Thyroid gland (tissue), 4 donors: ENCODE measurements around the gene SPRING1. TPM values are rescaled to one million over a fixed set of nuclear protein-coding genes. Genes with fewer than 3 reads are reported as not detected.

Source experiments
- DNase-seq, 2 donors: peaks; one replicate each; pipeline ENCODE4 v3.0.0-alpha.2; 2019
- H3K27ac ChIP-seq, 3 donors: fragments of 200-600 bp; sonication (generic); 1 replicate in 2 of 3; 2 replicates in 1 of 3; pipeline ENCODE4 v1.5.1; 2016 to 2019; ENCODE audit warnings: mild to moderate bottlenecking in 1 of 3, moderate library complexity in 1 of 3
- H3K27me3 ChIP-seq: fragments of 200-600 bp; sonication (generic); one replicate; pipeline ENCODE4 v1.5.1; 2019
- H3K36me3 ChIP-seq, 2 donors: fragments of 200-600 bp; sonication (generic); one replicate each; pipeline ENCODE4 v1.5.1; 2016 to 2019
- H3K4me1 ChIP-seq, 2 donors: fragments of 200-600 bp; sonication (generic); one replicate each; pipeline ENCODE4 v1.5.1; 2017 to 2019
- H3K4me3 ChIP-seq, 3 donors: fragments of 200-600 bp; sonication (generic); replicated peaks in 1 of 3; 1 replicate in 2 of 3; 2 replicates in 1 of 3; pipeline ENCODE4 v1.5.1; 2016; ENCODE audit warnings: mild to moderate bottlenecking in 1 of 3
- H3K9me3 ChIP-seq: fragments of 200-600 bp; sonication (generic); one replicate; pipeline ENCODE4 v1.5.1; 2017
- POLR2A ChIP-seq, 2 donors: fragments of 450-650 bp; IDR thresholded peaks; one replicate each; pipeline ENCODE4 v1.6.1; 2017; ENCODE audit warnings: antibody characterized with exemption in 2 of 2, mild to moderate bottlenecking in 2 of 2, moderate library complexity in 1 of 2
- WGBS, 2 donors: methylation state at CpG; one replicate each; pipeline ENCODE4 v1.1.5; 2017; 5-methylcytosine and 5-hydroxymethylcytosine counted together
- intact Hi-C: fragments of 100-400 bp; cut with DNase I; formaldehyde crosslinking; loops from one replicate; pipeline ENCODE4 v1.15.1; 2023
- small RNA-seq: library from RNA; depleted of rRNA; stranded (forward); fragments of <200 nt; gene quantifications from one replicate; pipeline ENCODE3, GENCODE V24; 2016
- total RNA-seq, 4 donors: library from RNA; depleted of rRNA; stranded (reverse); fragments of >200 nt; gene quantifications; one replicate each; pipeline ENCODE4 v1.2.3, GENCODE V29; 2016
- TF ChIP-seq, protein P1 (sequence below), 6 experiments: fragments of 200-600 bp in 3 of 6; fragments of 450-650 bp in 3 of 6; sonication (generic) in 3 of 6; IDR thresholded peaks; one replicate each; pipeline ENCODE4 v1.5.1; 2016 to 2019; ENCODE audit warnings: antibody characterized with exemption in 6 of 6, mild to moderate bottlenecking in 2 of 6, inconsistent platforms in 1 of 6, moderate library complexity in 1 of 6

SPRING1 gene
- total RNA-seq, 4 donors from 2014 or later, result 88.0 to 163 (median 124) TPM

GRCh38 chr12:116689979-116690744, 47.7 kb downstream of the SPRING1 start:
- DNase-seq, result no peak
- TF ChIP-seq, protein P1, sequence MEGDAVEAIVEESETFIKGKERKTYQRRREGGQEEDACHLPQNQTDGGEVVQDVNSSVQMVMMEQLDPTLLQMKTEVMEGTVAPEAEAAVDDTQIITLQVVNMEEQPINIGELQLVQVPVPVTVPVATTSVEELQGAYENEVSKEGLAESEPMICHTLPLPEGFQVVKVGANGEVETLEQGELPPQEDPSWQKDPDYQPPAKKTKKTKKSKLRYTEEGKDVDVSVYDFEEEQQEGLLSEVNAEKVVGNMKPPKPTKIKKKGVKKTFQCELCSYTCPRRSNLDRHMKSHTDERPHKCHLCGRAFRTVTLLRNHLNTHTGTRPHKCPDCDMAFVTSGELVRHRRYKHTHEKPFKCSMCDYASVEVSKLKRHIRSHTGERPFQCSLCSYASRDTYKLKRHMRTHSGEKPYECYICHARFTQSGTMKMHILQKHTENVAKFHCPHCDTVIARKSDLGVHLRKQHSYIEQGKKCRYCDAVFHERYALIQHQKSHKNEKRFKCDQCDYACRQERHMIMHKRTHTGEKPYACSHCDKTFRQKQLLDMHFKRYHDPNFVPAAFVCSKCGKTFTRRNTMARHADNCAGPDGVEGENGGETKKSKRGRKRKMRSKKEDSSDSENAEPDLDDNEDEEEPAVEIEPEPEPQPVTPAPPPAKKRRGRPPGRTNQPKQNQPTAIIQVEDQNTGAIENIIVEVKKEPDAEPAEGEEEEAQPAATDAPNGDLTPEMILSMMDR (IDR thresholded peaks at IDR 0.05), result no peak
- TF ChIP-seq POLR2A (IDR thresholded peaks at IDR 0.05), result no peak
- intact Hi-C loops, result loop anchor here (10.0 kb wide), 1 partner anchor 685 kb away; no protein-coding TSS in a partner anchor
- H3K27me3 ChIP-seq, result no peaks in the 10 kb centered on the region
- WGBS, 2 donors, result 67 to 68% methylated on average over 8 of the region's 8 CpGs
- no peaks in the 10 kb centered on the region for H3K9me3 ChIP-seq
- no peaks in the 10 kb centered on the region for H3K36me3 ChIP-seq
- no peak overlapping the region for H3K27ac ChIP-seq
- H3K4me3 ChIP-seq, result no peak overlapping the region
- H3K4me1 ChIP-seq, result peaks cover 8 to 21% of the 10 kb centered on the region in 2 donors

GRCh38 chr12:116689521-116689920, 48.3 kb downstream of the SPRING1 start:
- no peaks in the 10 kb centered on the region for H3K36me3 ChIP-seq
- no peak overlapping the region for H3K4me3 ChIP-seq
- H3K27ac ChIP-seq, result no peak overlapping the region
- H3K9me3 ChIP-seq, result no peaks in the 10 kb centered on the region
- WGBS, 2 donors, result 58 to 65% methylated on average over 5 of the region's 5 CpGs
- DNase-seq, result no peak
- intact Hi-C loops, result no loop called here
- no peak for TF ChIP-seq POLR2A (IDR thresholded peaks at IDR 0.05)
- TF ChIP-seq, protein P1 (IDR thresholded peaks at IDR 0.05), result no peak
- H3K4me1 ChIP-seq, result peaks cover 8 to 21% of the 10 kb centered on the region in 2 donors
- no peaks in the 10 kb centered on the region for H3K27me3 ChIP-seq

Small RNA genes within 50 kb of the gene (small RNA-seq; reads per million reads assigned to genes)
- not detected for gene RNU6-558P

Other genes starting within 250 kb of the SPRING1 start
- 1 to 10 TPM in 1 of 4 donors, not detected in 3; 1.6 TPM for gene MAP1LC3B2, start 178.7 kb downstream of the SPRING1 start, total RNA-seq
- gene RNFT2, start 246 bp upstream of the SPRING1 start, total RNA-seq, result 1 to 10 TPM; 2.3 to 5.0 (median 4.5) TPM
- gene HRK, start 143.4 kb upstream of the SPRING1 start, total RNA-seq, result under 1 TPM; 0.39 to 0.83 (median 0.48) TPM
- 10 to 100 TPM; 29.3 to 45.5 (median 32.9) TPM for gene FBXW8, start 172.9 kb upstream of the SPRING1 start, total RNA-seq